ENCODE results near the gene CDON. TPM values are rescaled to one million over a fixed set of nuclear protein-coding genes. Genes with fewer than 3 reads are reported as not detected.

CDON gene
- polyA plus RNA-seq, 2 of the 4 experiments (the other 2 are of a cell fraction), result 1.7 to 5.6 TPM

GRCh38 chr11:126101251-126101929 is 38.7 kb upstream of the CDON start:
- no peak overlapping the region for H3K4me2 ChIP-seq
- TF ChIP-seq MAX (IDR thresholded peaks at IDR 0.05), result no peak
- TF ChIP-seq HDAC2 (IDR thresholded peaks at IDR 0.05), result no peak
- TF ChIP-seq HOXB5 (CRISPR knock-in tag; IDR thresholded peaks at IDR 0.05), result no peak
- TF ChIP-seq CTCF (IDR thresholded peaks at IDR 0.05), result no peak
- no peak for TF ChIP-seq ESRRA (IDR thresholded peaks at IDR 0.05; ENCODE audit: borderline replicate concordance, low read length)
- no peak for TF ChIP-seq EP300 (IDR thresholded peaks at IDR 0.05)
- no peak for TF ChIP-seq E2F6 (IDR thresholded peaks at IDR 0.05; ENCODE audit: borderline replicate concordance, low read depth)
- TF ChIP-seq HOXA7 (CRISPR knock-in tag; IDR thresholded peaks at IDR 0.05), result no peak
- no peak for TF ChIP-seq ELK1 (IDR thresholded peaks at IDR 0.05; ENCODE audit: low read depth, low read length)
- TF ChIP-seq ZFP36 (IDR thresholded peaks at IDR 0.05; ENCODE audit: borderline replicate concordance, partially characterized antibody), result no peak
- no peak for TF ChIP-seq ZC3H11A (IDR thresholded peaks at IDR 0.05)
- TF ChIP-seq REST (IDR thresholded peaks at IDR 0.05), result no peak
- TF ChIP-seq MAFK (IDR thresholded peaks at IDR 0.05; ENCODE audit: partially characterized antibody), result no peak
- no peaks in the 10 kb centered on the region for H3K9me3 ChIP-seq
- DNase-seq (ENCODE audit: low read depth in 1 of 2, low spot score in 1 of 2) (no peak), ATAC-seq (no peak), FAIRE-seq (no peak)
- no peak overlapping the region for H3K4me3 ChIP-seq
- 65% methylated on average over 4 of the region's 11 CpGs for WGBS (ENCODE audit: missing lambda C conversion rate)
- no peak overlapping the region for H3K27ac ChIP-seq
- no peaks in the 10 kb centered on the region for H3K4me1 ChIP-seq
- CTCF ChIA-PET, result interaction anchor here (1.0 kb wide), 1 partner anchor 178 kb away, joined by 4 read pairs; no protein-coding TSS in a partner anchor
- POLR2A ChIA-PET, result no interaction called here

- H3K27ac ChIP-seq, result no peak overlapping the region
- DNase-seq (ENCODE audit: low read depth in 1 of 2, low spot score in 1 of 2) (no peak), ATAC-seq (no peak), FAIRE-seq (no peak)
- no peaks in the 10 kb centered on the region for H3K9me3 ChIP-seq
- WGBS (ENCODE audit: missing lambda C conversion rate), result 63% methylated on average over 5 of the region's 5 CpGs
- ChIA-PET CTCF (interaction anchor here (1.0 kb wide), 1 partner anchor 177 kb away, joined by 4 read pairs; no protein-coding TSS in a partner anchor), POLR2A (no interaction called here)
- H3K4me2 ChIP-seq, result no peak overlapping the region
- no peak for TF ChIP-seq EHMT2 (IDR thresholded peaks at IDR 0.05; ENCODE audit: low read depth)
- TF ChIP-seq CHD2 (IDR thresholded peaks at IDR 0.05; ENCODE audit: low read length, partially characterized antibody), result no peak
- no peak for TF ChIP-seq MAFK (IDR thresholded peaks at IDR 0.05; ENCODE audit: partially characterized antibody)
- TF ChIP-seq RCOR1 (IDR thresholded peaks at IDR 0.05; ENCODE audit: low read depth, low read length), result no peak
- no peak for TF ChIP-seq ZSCAN20 (CRISPR knock-in tag; IDR thresholded peaks at IDR 0.05)
- TF ChIP-seq USF2 (IDR thresholded peaks at IDR 0.05), result no peak
- TF ChIP-seq HES2 (IDR thresholded peaks at IDR 0.05), result no peak
- no peak for TF ChIP-seq EP300 (IDR thresholded peaks at IDR 0.05)
- no peak overlapping the region for H3K4me3 ChIP-seq
- no peaks in the 10 kb centered on the region for H3K4me1 ChIP-seq
These were observed 38.0 kb upstream of the CDON start for GRCh38 chr11:126100716-126101115.
